Right atrium auricular region (tissue), 2 donors: ENCODE results near the gene PSORS1C2. TPM values are rescaled to one million over a fixed set of nuclear protein-coding genes. Genes with fewer than 3 reads are reported as not detected.
A peak's percentile ranks its signal among the peaks of the same experiment; 100 is the strongest.

ENCODE experiments used
- DNase-seq: peaks from one replicate; pipeline ENCODE4 v3.0.0-alpha.2; 2019; ENCODE audit warnings: low spot score
- H3K27ac ChIP-seq, 2 donors: fragments of 200-600 bp; sonication (generic); 1 replicate in 1 of 2; 2 replicates in 1 of 2; pipeline ENCODE4 v1.5.1; 2016 to 2019
- H3K27me3 ChIP-seq, 2 donors: fragments of 200-600 bp; sonication (generic); one replicate each; pipeline versions ENCODE4 v1.5.1 to v1.6.0; 2017 to 2019
- H3K36me3 ChIP-seq: fragments of 200-600 bp; sonication (generic); one replicate; pipeline ENCODE4 v1.5.1; 2016
- H3K4me1 ChIP-seq, 2 donors: fragments of 200-600 bp; sonication (generic); one replicate each; pipeline versions ENCODE4 v1.5.1 to v1.6.0; 2017 to 2019
- H3K4me3 ChIP-seq, 2 donors: fragments of 200-600 bp; sonication (generic); 1 replicate in 1 of 2; 2 replicates in 1 of 2; pipeline ENCODE4 v1.5.1; 2017 to 2019; ENCODE audit warnings: mild to moderate bottlenecking in 1 of 2, moderate library complexity in 1 of 2
- H3K9me3 ChIP-seq, 2 donors: fragments of 200-600 bp; sonication (generic); one replicate each; pipeline ENCODE4 v1.5.1; 2019
- CTCF ChIP-seq, 2 donors: fragments of 200-600 bp; sonication (generic); IDR thresholded peaks; one replicate each; pipeline ENCODE4 v1.5.1; 2019; ENCODE audit warnings: antibody characterized with exemption in 2 of 2
- total RNA-seq, 2 donors: library from RNA; depleted of rRNA; stranded (reverse); fragments of >200 nt; gene quantifications; one replicate each; pipeline ENCODE4 v1.1.0, GENCODE V29; 2016

PSORS1C2 gene
- total RNA-seq, 2 donors from 2014 or later = not detected

DNA sequence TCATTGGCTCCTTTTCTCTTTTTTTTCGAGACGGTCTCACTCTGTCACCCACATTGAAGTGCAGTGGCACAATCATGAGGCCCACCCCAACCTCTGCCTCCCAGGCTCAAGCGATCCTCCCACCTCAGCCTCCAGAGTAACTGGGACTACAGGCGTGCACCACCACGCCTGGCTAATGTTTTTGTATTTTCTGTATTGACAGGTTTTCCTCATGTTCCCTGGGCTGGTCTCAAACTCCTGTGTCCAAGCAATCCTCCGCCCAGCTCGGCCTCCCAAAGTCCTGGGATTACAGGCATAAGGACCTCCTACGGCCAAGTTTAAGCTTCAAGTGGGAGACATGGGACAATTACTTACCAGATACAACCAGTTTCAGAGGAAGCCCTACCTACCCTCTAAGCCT, 41.0 kb upstream of the PSORS1C2 start:
- DNase-seq = no peak
- H3K36me3 ChIP-seq = no peaks in the 10 kb centered on the region
- no peak overlapping the region for H3K27ac ChIP-seq
- TF ChIP-seq CTCF (IDR thresholded peaks at IDR 0.05) = no peak
- no peaks in the 10 kb centered on the region for H3K9me3 ChIP-seq
- H3K4me3 ChIP-seq = peak overlapping the region in 1 of 2 donors; percentile 46
- no peaks in the 10 kb centered on the region for H3K4me1 ChIP-seq
- no peaks in the 10 kb centered on the region for H3K27me3 ChIP-seq

- Histone ChIP-seq H3K27me3 (no peaks in the 10 kb centered on the region), H3K36me3 (no peaks in the 10 kb centered on the region), H3K27ac (no peak overlapping the region), H3K4me1 (no peaks in the 10 kb centered on the region), H3K9me3 (no peaks in the 10 kb centered on the region), H3K4me3 (no peak overlapping the region)
- no peak for DNase-seq
- no peak for TF ChIP-seq CTCF (IDR thresholded peaks at IDR 0.05)
Observed at GRCh38 chr6:31179042-31179386, 40.1 kb upstream of the PSORS1C2 start.

DNA sequence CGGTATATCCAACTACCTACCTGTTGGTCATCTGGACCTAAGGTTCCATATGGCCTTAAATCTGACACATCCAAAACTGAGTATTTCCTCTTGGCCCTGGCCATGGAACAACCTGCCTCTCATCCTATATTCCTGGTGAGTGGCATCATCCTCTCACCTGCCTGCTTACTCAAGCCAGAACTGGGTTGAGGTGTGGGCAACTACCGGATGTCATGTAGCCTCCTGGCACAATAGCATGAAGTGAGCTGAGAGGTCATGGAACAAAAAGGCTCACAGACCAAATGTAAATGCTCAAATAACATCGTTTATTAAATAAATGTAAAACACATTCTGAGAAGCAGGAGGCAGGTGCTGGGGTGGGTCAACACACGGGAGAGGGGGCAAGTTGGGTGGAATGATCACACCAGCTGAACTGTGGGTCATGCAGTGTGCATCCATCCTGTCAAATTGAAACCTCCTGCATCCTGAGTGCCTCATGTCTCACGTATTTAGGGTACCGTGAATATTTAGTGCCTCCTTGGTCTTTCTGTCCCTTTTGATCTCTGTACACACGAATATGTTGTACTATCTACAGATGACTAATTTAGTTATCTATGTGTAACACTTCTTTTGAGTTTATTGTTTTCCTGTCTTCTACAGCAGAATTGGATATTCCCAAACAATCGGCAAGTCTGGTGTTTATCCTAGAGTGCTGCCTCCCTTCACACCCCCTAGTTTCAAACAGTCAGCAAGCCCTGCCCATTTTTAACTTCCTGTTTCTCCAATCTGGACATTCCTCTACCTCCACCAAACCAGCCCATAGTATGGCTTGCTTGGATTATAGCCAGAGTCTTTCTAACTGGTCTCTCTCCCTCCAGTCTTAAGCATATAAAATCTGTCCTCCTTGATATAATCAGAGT, 39.5 kb upstream of the PSORS1C2 start:
- no peaks in the 10 kb centered on the region for H3K36me3 ChIP-seq
- no peaks in the 10 kb centered on the region for H3K9me3 ChIP-seq
- no peak for TF ChIP-seq CTCF (IDR thresholded peaks at IDR 0.05)
- H3K4me1 ChIP-seq = no peaks in the 10 kb centered on the region
- no peak overlapping the region for H3K27ac ChIP-seq
- no peak overlapping the region for H3K4me3 ChIP-seq
- no peaks in the 10 kb centered on the region for H3K27me3 ChIP-seq
- DNase-seq = no peak

GRCh38 chr6:31175971-31176370, 37.1 kb upstream of the PSORS1C2 start:
- H3K9me3 ChIP-seq = no peaks in the 10 kb centered on the region
- H3K27me3 ChIP-seq = no peaks in the 10 kb centered on the region
- no peak overlapping the region for H3K4me3 ChIP-seq
- H3K36me3 ChIP-seq = no peaks in the 10 kb centered on the region
- H3K27ac ChIP-seq = no peak overlapping the region
- TF ChIP-seq CTCF (IDR thresholded peaks at IDR 0.05) = no peak
- DNase-seq = no peak
- no peaks in the 10 kb centered on the region for H3K4me1 ChIP-seq

GRCh38 chr6:31174378-31174777, 35.5 kb upstream of the PSORS1C2 start:
- no peak for DNase-seq
- Histone ChIP-seq H3K4me3 (no peak overlapping the region), H3K9me3 (no peaks in the 10 kb centered on the region), H3K27me3 (no peaks in the 10 kb centered on the region), H3K27ac (no peak overlapping the region), H3K4me1 (no peaks in the 10 kb centered on the region), H3K36me3 (no peaks in the 10 kb centered on the region)
- no peak for TF ChIP-seq CTCF (IDR thresholded peaks at IDR 0.05)

- no peak overlapping the region for H3K4me3 ChIP-seq
- DNase-seq = no peak
- no peak overlapping the region for H3K27ac ChIP-seq
- no peaks in the 10 kb centered on the region for H3K9me3 ChIP-seq
- no peaks in the 10 kb centered on the region for H3K27me3 ChIP-seq
- no peak for TF ChIP-seq CTCF (IDR thresholded peaks at IDR 0.05)
- no peaks in the 10 kb centered on the region for H3K36me3 ChIP-seq
- H3K4me1 ChIP-seq = no peaks in the 10 kb centered on the region
Observed at GRCh38 chr6:31173406-31173805, 34.5 kb upstream of the PSORS1C2 start.
